Osteoblast (primary cell): Measurements from ENCODE around the gene ZBTB17. TPM values are rescaled to one million over a fixed set of nuclear protein-coding genes. Genes with fewer than 3 reads are reported as not detected.

Experiments used
- DNase-seq: peaks from one replicate; pipeline ENCODE4 v3.0.0; 2011; ENCODE audit warnings: low spot score, mixed read lengths; ENCODE audit not compliant: insufficient read length; ENCODE audit errors: missing footprints
- H2AFZ ChIP-seq: 2 replicates; pipeline ENCODE4 v1.6.0; 2011; ENCODE audit warnings: mild to moderate bottlenecking, low read length
- H3K27ac ChIP-seq: 2 replicates; pipeline ENCODE4 v1.5.1; 2011; ENCODE audit warnings: mild to moderate bottlenecking, low read depth, low read length, moderate library complexity
- H3K27me3 ChIP-seq: 2 replicates; pipeline ENCODE4 v1.6.0; 2012; ENCODE audit warnings: mild to moderate bottlenecking, control low read depth, inconsistent platforms, low read length, moderate library complexity; ENCODE audit not compliant: insufficient read depth
- H3K36me3 ChIP-seq: 2 replicates; pipeline ENCODE4 v1.5.1; 2011; ENCODE audit warnings: mild to moderate bottlenecking, low read length, control low read depth, moderate library complexity; ENCODE audit not compliant: insufficient read depth
- H3K4me1 ChIP-seq: 2 replicates; pipeline ENCODE4 v1.5.1; 2011; ENCODE audit warnings: mild to moderate bottlenecking, low read length, control low read depth, moderate library complexity; ENCODE audit not compliant: insufficient read depth
- H3K4me2 ChIP-seq: 2 replicates; pipeline ENCODE4 v1.6.0; 2011; ENCODE audit warnings: mild to moderate bottlenecking, low read length; ENCODE audit not compliant: insufficient read depth
- H3K4me3 ChIP-seq: fragments of 200-600 bp; sonication (generic); 3 replicates; pipeline ENCODE4 v1.5.1; 2012; ENCODE audit warnings: mild to moderate bottlenecking, low read length, inconsistent platforms; ENCODE audit not compliant: insufficient read depth
- H3K79me2 ChIP-seq: 2 replicates; pipeline ENCODE4 v1.6.0; 2012; ENCODE audit warnings: mild to moderate bottlenecking, low read length, control low read depth, inconsistent platforms; ENCODE audit not compliant: insufficient read depth
- H3K9me3 ChIP-seq: 2 replicates; pipeline ENCODE4 v1.5.1; 2011; ENCODE audit warnings: low read depth, low read length, control low read depth
- H4K20me1 ChIP-seq: 2 replicates; pipeline ENCODE4 v1.6.0; 2012; ENCODE audit warnings: mild to moderate bottlenecking, low read length, control low read depth; ENCODE audit not compliant: insufficient read depth
- CTCF ChIP-seq: IDR thresholded peaks from 2 replicates; pipeline ENCODE4 v1.5.1; 2011; ENCODE audit warnings: mild to moderate bottlenecking, low read depth, low read length, moderate library complexity; ENCODE audit errors: extremely low read depth
- total RNA-seq: library from RNA; depleted of rRNA; stranded (reverse); fragments of >200 nt; gene quantifications from 2 replicates; pipeline ENCODE4 v1.2.3, GENCODE V29; 2012

ZBTB17 gene
- total RNA-seq, 1 donor, result 29.7 TPM

GRCh38 chr1:16015491-16015890 is 39.6 kb upstream of the ZBTB17 start:
- Histone ChIP-seq H3K36me3 (no peaks in the 10 kb centered on the region), H3K4me2 (peak overlapping the region; percentile 84), H3K79me2 (peaks cover 10% of the 10 kb centered on the region), H3K4me1 (peaks cover 60% of the 10 kb centered on the region), H3K27me3 (no peaks in the 10 kb centered on the region), H3K27ac (no peak overlapping the region), H3K9me3 (no peaks in the 10 kb centered on the region), H4K20me1 (no peaks in the 10 kb centered on the region), H3K4me3 (no peak overlapping the region), H2AFZ (no peak overlapping the region)
- TF ChIP-seq CTCF, result no peak
- DNase-seq, result peak; percentile 77

DNA sequence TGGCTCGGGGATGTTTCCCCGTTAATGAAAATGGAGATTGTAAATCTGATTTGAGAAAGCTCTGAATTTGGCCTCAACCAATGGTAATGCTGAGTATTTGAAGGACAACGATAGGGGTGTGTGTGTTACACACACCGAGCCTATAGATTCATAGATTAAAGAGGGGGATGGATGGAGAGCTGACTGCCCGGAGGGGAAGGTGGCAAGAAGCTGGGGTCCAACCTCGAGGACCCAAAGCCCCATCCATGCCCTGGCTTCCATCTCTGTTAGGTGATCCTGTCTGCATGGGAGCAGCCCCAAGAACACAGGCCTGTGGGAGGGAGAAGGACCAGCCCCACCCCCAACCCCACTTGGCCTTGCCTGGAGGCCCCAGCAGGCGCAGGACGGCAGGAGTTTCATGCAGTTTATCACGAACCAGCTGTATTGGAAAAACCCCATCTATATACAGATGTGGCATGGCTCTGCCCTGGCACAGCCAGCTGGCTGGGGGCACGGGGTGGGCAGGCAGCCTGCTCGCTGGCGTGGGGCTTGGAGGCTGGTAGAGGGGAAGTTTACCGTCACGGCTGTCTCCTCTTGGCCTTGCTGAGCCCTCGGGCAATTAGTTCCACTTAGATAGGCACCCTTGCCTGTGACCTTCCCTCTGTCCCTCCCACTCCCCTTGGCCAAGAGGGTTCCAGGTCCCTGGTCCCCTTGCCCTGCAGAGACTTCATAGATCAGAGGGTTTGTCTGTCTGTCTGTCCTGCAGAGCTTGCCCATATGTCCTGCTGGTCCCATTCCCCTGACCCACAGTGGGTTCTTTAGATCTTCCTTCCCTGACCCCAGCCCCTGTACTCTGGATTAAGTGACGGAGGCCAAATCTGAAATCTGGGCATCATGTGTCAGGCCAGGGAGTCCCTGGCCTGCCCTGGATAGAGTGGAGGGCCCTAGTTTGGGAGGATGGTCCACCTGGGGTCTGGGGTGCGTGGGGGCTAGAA is 38.9 kb upstream of the ZBTB17 start:
- H3K4me2 ChIP-seq, result no peak overlapping the region

DNA sequence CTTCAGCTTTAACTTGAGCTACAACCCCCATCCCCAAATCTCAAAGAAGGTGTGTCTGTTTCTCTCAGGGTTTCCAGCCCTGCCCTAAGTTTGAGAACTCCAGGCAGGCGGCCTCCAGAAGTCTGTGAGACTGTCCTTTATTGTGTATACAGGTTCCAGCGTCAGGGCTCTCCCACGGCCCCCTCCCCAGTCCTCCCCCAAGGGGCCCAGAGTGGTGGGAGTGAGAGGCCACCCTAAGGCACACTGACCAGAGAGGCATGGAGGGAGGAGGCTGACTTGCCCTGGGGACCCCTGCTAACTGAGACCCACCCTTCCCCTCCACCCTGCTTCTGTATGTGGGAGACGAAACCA is 38.0 kb upstream of the ZBTB17 start:
- Histone ChIP-seq H3K4me1 (peaks cover 44% of the 10 kb centered on the region), H3K4me2 (no peak overlapping the region), H2AFZ (no peak overlapping the region), H3K27ac (peak overlapping the region; percentile 43), H4K20me1 (no peaks in the 10 kb centered on the region), H3K79me2 (peaks cover 10% of the 10 kb centered on the region), H3K4me3 (no peak overlapping the region), H3K27me3 (no peaks in the 10 kb centered on the region), H3K36me3 (no peaks in the 10 kb centered on the region), H3K9me3 (no peaks in the 10 kb centered on the region)
- peak; percentile 49 for DNase-seq
- TF ChIP-seq CTCF, result no peak

More for the DNA sequence above, 38.9 kb upstream of the ZBTB17 start:
- no peaks in the 10 kb centered on the region for H3K27me3 ChIP-seq
- H2AFZ ChIP-seq, result no peak overlapping the region
- H3K27ac ChIP-seq, result peak overlapping the region; percentile 43
- TF ChIP-seq CTCF, result no peak
- DNase-seq, result peak; percentile 76
- no peaks in the 10 kb centered on the region for H3K36me3 ChIP-seq
- H3K4me3 ChIP-seq, result no peak overlapping the region
- peaks cover 53% of the 10 kb centered on the region for H3K4me1 ChIP-seq
- no peaks in the 10 kb centered on the region for H4K20me1 ChIP-seq
- peaks cover 10% of the 10 kb centered on the region for H3K79me2 ChIP-seq
- no peaks in the 10 kb centered on the region for H3K9me3 ChIP-seq

DNA sequence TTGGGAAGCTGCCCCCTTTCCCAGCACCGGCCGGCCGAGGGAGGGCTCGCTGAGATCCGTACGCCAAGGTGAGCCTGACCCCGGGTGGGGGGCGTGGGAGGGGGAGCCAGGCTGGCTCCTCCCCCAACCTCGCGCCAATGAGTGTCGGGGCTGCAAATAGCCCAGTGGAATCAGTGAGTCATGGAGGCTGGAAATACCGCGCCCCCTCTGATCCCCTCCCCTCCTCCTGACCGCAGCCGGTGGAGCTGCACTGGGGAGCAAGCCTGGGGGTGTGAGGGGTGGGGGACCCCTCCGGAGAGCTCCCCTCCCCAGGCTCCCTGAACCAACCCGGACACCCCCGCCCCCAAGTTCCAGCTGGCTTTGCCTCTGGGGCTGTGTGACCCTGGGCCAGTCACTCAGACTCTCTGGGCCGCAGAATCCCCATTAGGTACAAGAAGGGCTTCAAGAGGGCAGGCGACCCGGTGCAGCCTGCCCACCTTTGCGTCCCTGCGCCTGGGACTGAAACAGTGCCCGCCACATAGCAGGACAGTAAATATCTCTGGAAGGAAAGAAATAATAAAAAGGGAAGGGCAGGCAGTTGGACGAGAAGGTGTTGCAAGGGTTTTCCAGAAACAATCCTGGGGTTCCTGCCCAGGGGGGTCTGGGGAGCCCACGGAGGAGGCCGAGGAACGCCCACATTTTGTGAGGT is 37.5 kb upstream of the ZBTB17 start:
- no peaks in the 10 kb centered on the region for H4K20me1 ChIP-seq
- H2AFZ ChIP-seq, result no peak overlapping the region
- H3K27ac ChIP-seq, result peak overlapping the region; percentile 43
- H3K4me3 ChIP-seq, result peak overlapping the region; percentile 65
- no peaks in the 10 kb centered on the region for H3K36me3 ChIP-seq
- H3K4me1 ChIP-seq, result peaks cover 39% of the 10 kb centered on the region
- H3K4me2 ChIP-seq, result peak overlapping the region; percentile 41
- no peaks in the 10 kb centered on the region for H3K9me3 ChIP-seq
- no peak for TF ChIP-seq CTCF
- no peaks in the 10 kb centered on the region for H3K27me3 ChIP-seq
- peaks cover 10% of the 10 kb centered on the region for H3K79me2 ChIP-seq
- DNase-seq, result peak; percentile 98
